Endothelial cell of umbilical vein (primary cell): ENCODE data around the gene ADCY7.

Experiments
- EZH2 ChIP-seq: IDR thresholded peaks from 2 replicates; pipeline ENCODE4 v1.6.1; 2012; ENCODE audit warnings: borderline replicate concordance, low read depth, mild to moderate bottlenecking, moderate library complexity, low read length, inconsistent platforms; ENCODE audit not compliant: severe bottlenecking
- POLR2AphosphoS5 ChIP-seq: IDR thresholded peaks from 2 replicates; pipeline ENCODE4 v1.6.1; 2012; ENCODE audit warnings: low read depth, mild to moderate bottlenecking, control low read depth, low read length, moderate library complexity; ENCODE audit not compliant: insufficient read depth
- TF ChIP-seq, protein P1 (sequence below), 2 donors: IDR thresholded peaks; 1 replicate in 1 of 2; 2 replicates in 1 of 2; pipeline ENCODE4 v1.5.1; 2011; ENCODE audit warnings: low read length in 2 of 2, mild to moderate bottlenecking in 2 of 2, moderate library complexity in 2 of 2, control low read depth in 1 of 2, inconsistent platforms in 1 of 2, low read depth in 1 of 2; ENCODE audit not compliant: insufficient read depth in 1 of 2; ENCODE audit errors: extremely low read depth in 1 of 2

DNA sequence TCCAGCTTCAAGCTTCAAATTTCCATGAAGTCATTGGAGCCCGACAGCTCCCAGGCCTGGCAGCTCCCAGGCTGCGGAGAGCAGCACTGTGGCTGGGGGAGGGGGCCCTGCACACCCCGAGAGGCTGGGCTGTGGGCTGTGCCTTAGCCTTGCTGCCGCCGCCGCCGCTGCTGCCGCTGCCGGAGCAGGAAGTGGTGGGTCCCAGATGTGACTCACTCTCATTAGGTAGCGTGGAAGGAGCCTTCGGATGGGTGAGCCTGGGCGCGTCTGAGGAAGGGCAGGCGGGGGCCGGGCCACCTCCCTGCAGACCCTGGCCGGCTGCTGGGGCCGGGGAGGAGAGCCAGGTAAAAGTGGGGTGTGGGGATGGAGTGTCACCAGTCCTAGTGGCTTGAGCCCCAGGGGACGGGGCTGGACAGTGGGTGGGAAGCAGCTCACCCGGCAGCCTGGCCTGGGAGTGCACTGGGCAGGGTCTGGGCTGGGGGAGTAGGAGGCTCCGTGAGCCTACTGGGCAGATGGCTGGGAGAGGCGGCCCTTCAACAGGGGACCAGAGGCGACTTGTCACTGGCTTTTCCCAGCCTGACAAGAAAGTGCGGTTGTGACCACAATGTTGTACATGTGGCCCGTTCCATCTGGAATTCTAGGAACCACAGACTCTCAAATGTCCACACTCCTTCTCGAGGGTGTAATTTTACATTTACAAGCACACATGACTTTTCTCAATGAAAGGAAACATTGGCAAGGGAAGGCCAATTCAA lies at the start of gene ADCY7:
- TF ChIP-seq POLR2AphosphoS5 (no peak), EZH2 (no peak)
- TF ChIP-seq, protein P1, sequence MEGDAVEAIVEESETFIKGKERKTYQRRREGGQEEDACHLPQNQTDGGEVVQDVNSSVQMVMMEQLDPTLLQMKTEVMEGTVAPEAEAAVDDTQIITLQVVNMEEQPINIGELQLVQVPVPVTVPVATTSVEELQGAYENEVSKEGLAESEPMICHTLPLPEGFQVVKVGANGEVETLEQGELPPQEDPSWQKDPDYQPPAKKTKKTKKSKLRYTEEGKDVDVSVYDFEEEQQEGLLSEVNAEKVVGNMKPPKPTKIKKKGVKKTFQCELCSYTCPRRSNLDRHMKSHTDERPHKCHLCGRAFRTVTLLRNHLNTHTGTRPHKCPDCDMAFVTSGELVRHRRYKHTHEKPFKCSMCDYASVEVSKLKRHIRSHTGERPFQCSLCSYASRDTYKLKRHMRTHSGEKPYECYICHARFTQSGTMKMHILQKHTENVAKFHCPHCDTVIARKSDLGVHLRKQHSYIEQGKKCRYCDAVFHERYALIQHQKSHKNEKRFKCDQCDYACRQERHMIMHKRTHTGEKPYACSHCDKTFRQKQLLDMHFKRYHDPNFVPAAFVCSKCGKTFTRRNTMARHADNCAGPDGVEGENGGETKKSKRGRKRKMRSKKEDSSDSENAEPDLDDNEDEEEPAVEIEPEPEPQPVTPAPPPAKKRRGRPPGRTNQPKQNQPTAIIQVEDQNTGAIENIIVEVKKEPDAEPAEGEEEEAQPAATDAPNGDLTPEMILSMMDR (IDR thresholded peaks at IDR 0.05; ENCODE audit: extremely low read depth in 1 of 2, insufficient read depth in 1 of 2, low read depth in 1 of 2, low read length in 2 of 2), result no peak
